Endothelial cell of umbilical vein (primary cell): ENCODE data around the gene RPL31. TPM values are rescaled to one million over a fixed set of nuclear protein-coding genes. Genes with fewer than 3 reads are reported as not detected.

Experiments used
- BruUV-seq: library from RNA; stranded (reverse); fragments of 400-500 nt; replicated peaks from 2 replicates; lab custom pipeline; 2021; lab: Mats Ljungman, UMichigan
- CTCF ChIA-PET: fragments of 300-600, 350-600 bp; sonication (Branson Sonifier 250); formaldehyde crosslinking; loops from one replicate; lab custom pipeline; 2021; ENCODE audit warnings: antibody characterized with exemption, inconsistent platforms; lab: Charles Lee
- POLR2A ChIA-PET: fragments of 300-600, 350-600 bp; sonication (Branson Sonifier 250); formaldehyde crosslinking; loops from one replicate; lab custom pipeline; 2021; ENCODE audit warnings: antibody characterized with exemption, inconsistent platforms; lab: Charles Lee
- DNase-seq: peaks from one replicate; pipeline ENCODE4 v3.0.0-alpha.2; 2011; ENCODE audit warnings: low read depth, low spot score
- FAIRE-seq: peaks from 2 replicates; lab custom pipeline; 2011; peaks lifted over from hg19 to GRCh38; lab: Jason Lieb, UNC
- H2AFZ ChIP-seq: 2 replicates; pipeline ENCODE4 v1.6.0; 2012; ENCODE audit warnings: low read depth, low read length, control low read depth, inconsistent platforms
- H3K27ac ChIP-seq: 2 replicates; pipeline ENCODE4 v1.5.1; 2011; ENCODE audit warnings: low read depth, mild to moderate bottlenecking, control low read depth, low read length, moderate library complexity; ENCODE audit not compliant: insufficient read depth
- H3K27me3 ChIP-seq, 2 experiments: 2 replicates each; pipeline versions ENCODE4 v1.6.0 to v1.6.1; 2011; ENCODE audit warnings: low read length in 2 of 2, mixed read lengths in 1 of 2; ENCODE audit not compliant: control insufficient read depth in 2 of 2, insufficient read depth in 2 of 2
- H3K36me3 ChIP-seq, 2 experiments: 2 replicates in 1 of 2; 3 replicates in 1 of 2; pipeline ENCODE4 v1.5.1; 2011; ENCODE audit warnings: low read length in 2 of 2, mild to moderate bottlenecking in 1 of 2, moderate library complexity in 1 of 2; ENCODE audit not compliant: control insufficient read depth in 2 of 2, insufficient read depth in 2 of 2; ENCODE audit errors: extremely low read depth in 1 of 2
- H3K4me1 ChIP-seq: 3 replicates; pipeline ENCODE4 v1.5.1; 2011; ENCODE audit warnings: mild to moderate bottlenecking, low read length; ENCODE audit not compliant: control insufficient read depth, insufficient read depth; ENCODE audit errors: extremely low read depth
- H3K4me2 ChIP-seq: 2 replicates; pipeline ENCODE4 v1.6.1; 2011; ENCODE audit warnings: low read length, control low read depth, mixed read lengths; ENCODE audit not compliant: insufficient read depth
- H3K4me3 ChIP-seq, 3 experiments: fragments of 200-600 bp in 1 of 3; sonication (generic), shearing (Covaris generic) in 1 of 3; replicated peaks in 1 of 3; 2 replicates each; pipeline ENCODE4 v1.5.1; 2011 to 2016; ENCODE audit warnings: control low read depth in 3 of 3, low read length in 3 of 3, mild to moderate bottlenecking in 2 of 3, inconsistent platforms in 1 of 3, low read depth in 1 of 3, moderate library complexity in 1 of 3; ENCODE audit not compliant: insufficient read depth in 1 of 3
- H3K79me2 ChIP-seq: 2 replicates; pipeline ENCODE4 v1.6.0; 2012; ENCODE audit warnings: low read length, inconsistent platforms; ENCODE audit not compliant: control insufficient read depth, insufficient read depth
- H3K9ac ChIP-seq: replicated peaks from 2 replicates; pipeline ENCODE3; 2011; ENCODE audit warnings: low read length, control low read depth; ENCODE audit not compliant: insufficient read depth; ENCODE audit errors: extremely low read depth
- H3K9me1 ChIP-seq: replicated peaks from 3 replicates; pipeline ENCODE4 v1.6.0; 2011; ENCODE audit warnings: mild to moderate bottlenecking, low read length; ENCODE audit not compliant: control insufficient read depth, insufficient read depth; ENCODE audit errors: extremely low read depth
- H3K9me3 ChIP-seq: replicated peaks from 2 replicates; pipeline ENCODE4 v1.5.1; 2012; ENCODE audit warnings: low read length, inconsistent platforms; ENCODE audit not compliant: control insufficient read depth, insufficient read depth
- H4K20me1 ChIP-seq: replicated peaks from 2 replicates; pipeline ENCODE3; 2011; ENCODE audit warnings: mild to moderate bottlenecking, low read length; ENCODE audit not compliant: control insufficient read depth, insufficient read depth; ENCODE audit errors: extremely low read depth
- CTCF ChIP-seq, 2 donors: IDR thresholded peaks; 1 replicate in 1 of 2; 2 replicates in 1 of 2; pipeline ENCODE4 v1.5.1; 2011; ENCODE audit warnings: low read length in 2 of 2, mild to moderate bottlenecking in 2 of 2, moderate library complexity in 2 of 2, control low read depth in 1 of 2, inconsistent platforms in 1 of 2, low read depth in 1 of 2; ENCODE audit not compliant: insufficient read depth in 1 of 2; ENCODE audit errors: extremely low read depth in 1 of 2
- GATA2 ChIP-seq: IDR thresholded peaks from 2 replicates; pipeline ENCODE4 v1.7.0; 2011; ENCODE audit warnings: low read depth, mild to moderate bottlenecking, moderate library complexity, mixed read lengths, low read length; ENCODE audit not compliant: insufficient read length, insufficient read depth
- MYC ChIP-seq: IDR thresholded peaks from one replicate; pipeline ENCODE4 v1.6.1; 2011; ENCODE audit warnings: mild to moderate bottlenecking, low read depth, low read length
- POLR2AphosphoS5 ChIP-seq: IDR thresholded peaks from 2 replicates; pipeline ENCODE4 v1.6.1; 2012; ENCODE audit warnings: low read depth, mild to moderate bottlenecking, control low read depth, low read length, moderate library complexity; ENCODE audit not compliant: insufficient read depth
- dilution Hi-C: fragments of 300-500 bp; cut with MboI; formaldehyde crosslinking; loops from one replicate; pipeline ENCODE4 v1.15.0; 2019; ENCODE audit warnings: low sequenced_read_pairs; ENCODE audit not compliant: extremely low pct_ligation_motif_present
- intact Hi-C: fragments of 100-400 bp; cut with micrococcal nuclease; formaldehyde crosslinking; loops from one replicate; pipeline ENCODE4 v1.10.0; 2022
- polyA plus RNA-seq, 4 experiments: library from polyadenylated mRNA; depleted of rRNA in 3 of 4; stranded (reverse) in 3 of 4; unstranded in 1 of 4; fragments of >200 nt; gene quantifications; 2 replicates each; pipeline versions ENCODE4 v1.2.1 to v1.2.3, GENCODE V29; 2011 to 2012; ENCODE audit warnings: missing spikeins in 1 of 4
- total RNA-seq: library from RNA; stranded (reverse); gene quantifications from 2 replicates; pipeline ENCODE4 v1.2.3, GENCODE V29; 2021

RPL31 gene
- total and polyA plus RNA-seq, 2 donors (not counting 3 experiments of a cell fraction or from before 2014, with no cell fraction given): 1,137 to 1,355 TPM

GRCh38 chr2:101006065-101006715 is 4.1 kb downstream of the RPL31 start:
- TF ChIP-seq POLR2AphosphoS5: no peak
- no peak for TF ChIP-seq MYC
- TF ChIP-seq CTCF (IDR thresholded peaks at IDR 0.05; ENCODE audit: extremely low read depth in 1 of 2, insufficient read depth in 1 of 2, low read depth in 1 of 2, low read length in 2 of 2): no peak
- no peak for TF ChIP-seq GATA2
- Histone ChIP-seq H3K79me2 (peaks cover 49% of the 10 kb centered on the region), H3K9me3 (no peaks in the 10 kb centered on the region), H2AFZ (no peak overlapping the region), H3K9ac (no peak overlapping the region), H3K4me2 (peak overlapping the region; percentile 32), H3K9me1 (no peaks in the 10 kb centered on the region), H3K27ac (no peak overlapping the region), H3K4me3 (no peak overlapping the region), H3K4me1 (peaks cover 24% of the 10 kb centered on the region), H3K36me3 (peaks cover 39 to 48% of the 10 kb centered on the region in 2 experiments), H4K20me1 (peaks cover 2% of the 10 kb centered on the region), H3K27me3 (no peaks in the 10 kb centered on the region)
- DNase-seq: no peak
- CTCF ChIA-PET: interaction anchor here (0.7 to 2.1 kb wide), 4 partner anchors 147 to 276 kb away, joined by 3 to 7 read pairs (median 5); no protein-coding TSS in a partner anchor
- no peak for FAIRE-seq
- intact Hi-C loops (no loop called here), dilution Hi-C loops (no loop called here)
- POLR2A ChIA-PET: interaction anchor here (1.0 kb wide), 1 partner anchor 145 kb away, joined by 3 read pairs; the partner anchor contains the start of gene TBC1D8
- no TSS peak for BruUV-seq
